ENCODE data around the gene HOXA3. TPM values are rescaled to one million over a fixed set of nuclear protein-coding genes. Genes with fewer than 3 reads are reported as not detected.
A peak's percentile ranks its signal among the peaks of the same experiment; 100 is the strongest.

Gene HOXA3
- total RNA-seq, 4 donors from 2014 or later = 5.5 to 19.9 (median 6.2) TPM

DNA sequence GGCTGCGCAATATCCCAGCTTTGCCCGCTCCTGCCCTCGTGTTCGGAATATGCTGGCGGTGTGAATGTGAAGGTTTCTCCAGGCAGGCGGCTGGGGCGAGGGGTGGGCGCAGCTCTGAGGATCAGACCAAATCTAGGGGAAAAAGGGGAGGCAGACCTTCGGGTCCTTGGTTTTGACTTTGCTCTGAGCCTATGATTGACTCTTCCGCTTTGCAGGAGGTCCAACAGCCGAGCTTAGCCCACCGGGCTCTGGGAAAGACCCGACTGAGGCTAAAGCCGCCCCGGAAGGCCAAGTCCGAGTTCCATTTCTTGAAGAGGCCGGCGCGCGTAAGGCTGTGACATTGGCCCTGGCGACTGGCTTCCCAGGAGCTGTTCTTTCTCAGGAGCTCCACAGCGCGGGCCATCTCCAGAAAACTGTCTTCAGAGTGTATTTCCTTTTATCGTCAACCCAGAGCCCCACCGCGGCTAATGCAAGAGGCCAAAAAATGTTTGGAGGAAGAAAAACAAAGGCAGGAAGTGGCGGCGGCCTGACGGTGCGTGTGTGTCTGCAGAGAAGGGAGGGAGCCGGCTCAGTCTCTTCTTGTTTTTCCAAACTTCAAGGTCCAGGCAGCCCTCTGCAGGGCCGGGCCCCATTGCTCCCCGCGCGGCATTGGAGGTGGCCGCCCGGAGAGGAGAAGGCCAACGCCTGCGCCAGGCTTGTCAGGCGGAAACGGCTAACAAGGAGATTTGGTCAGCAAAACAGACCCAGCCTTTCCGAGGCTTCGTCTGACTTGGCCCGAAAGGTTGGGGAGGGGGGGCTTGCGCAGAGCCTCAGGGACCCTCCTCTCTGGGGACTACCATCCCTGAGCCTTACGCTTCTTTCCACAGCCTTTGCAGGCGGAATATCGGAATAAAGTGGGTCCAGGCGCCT lies 36.3 kb upstream of the HOXA3 start:
- H3K4me3 ChIP-seq = peak overlapping the region; percentile 25
- H3K27ac ChIP-seq = no peak overlapping the region
- H3K4me1 ChIP-seq = peaks cover 61% of the 10 kb centered on the region
- peak in 1 of 2 donors; percentile 79 for DNase-seq (ENCODE audit: low spot score in 2 of 2)
- TF ChIP-seq POLR2AphosphoS5 (IDR thresholded peaks at IDR 0.05) = no peak
- no peak for TF ChIP-seq POLR2A (IDR thresholded peaks at IDR 0.05)
- TF ChIP-seq, protein P1, sequence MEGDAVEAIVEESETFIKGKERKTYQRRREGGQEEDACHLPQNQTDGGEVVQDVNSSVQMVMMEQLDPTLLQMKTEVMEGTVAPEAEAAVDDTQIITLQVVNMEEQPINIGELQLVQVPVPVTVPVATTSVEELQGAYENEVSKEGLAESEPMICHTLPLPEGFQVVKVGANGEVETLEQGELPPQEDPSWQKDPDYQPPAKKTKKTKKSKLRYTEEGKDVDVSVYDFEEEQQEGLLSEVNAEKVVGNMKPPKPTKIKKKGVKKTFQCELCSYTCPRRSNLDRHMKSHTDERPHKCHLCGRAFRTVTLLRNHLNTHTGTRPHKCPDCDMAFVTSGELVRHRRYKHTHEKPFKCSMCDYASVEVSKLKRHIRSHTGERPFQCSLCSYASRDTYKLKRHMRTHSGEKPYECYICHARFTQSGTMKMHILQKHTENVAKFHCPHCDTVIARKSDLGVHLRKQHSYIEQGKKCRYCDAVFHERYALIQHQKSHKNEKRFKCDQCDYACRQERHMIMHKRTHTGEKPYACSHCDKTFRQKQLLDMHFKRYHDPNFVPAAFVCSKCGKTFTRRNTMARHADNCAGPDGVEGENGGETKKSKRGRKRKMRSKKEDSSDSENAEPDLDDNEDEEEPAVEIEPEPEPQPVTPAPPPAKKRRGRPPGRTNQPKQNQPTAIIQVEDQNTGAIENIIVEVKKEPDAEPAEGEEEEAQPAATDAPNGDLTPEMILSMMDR (IDR thresholded peaks at IDR 0.05) = no peak
- no peak for TF ChIP-seq EP300 (IDR thresholded peaks at IDR 0.05)
- peaks cover 98% of the 10 kb centered on the region for H3K27me3 ChIP-seq
- H3K36me3 ChIP-seq = no peaks in the 10 kb centered on the region
- H3K9me3 ChIP-seq = no peaks in the 10 kb centered on the region
- WGBS = 38% methylated on average over 46 of the region's 49 CpGs

DNA sequence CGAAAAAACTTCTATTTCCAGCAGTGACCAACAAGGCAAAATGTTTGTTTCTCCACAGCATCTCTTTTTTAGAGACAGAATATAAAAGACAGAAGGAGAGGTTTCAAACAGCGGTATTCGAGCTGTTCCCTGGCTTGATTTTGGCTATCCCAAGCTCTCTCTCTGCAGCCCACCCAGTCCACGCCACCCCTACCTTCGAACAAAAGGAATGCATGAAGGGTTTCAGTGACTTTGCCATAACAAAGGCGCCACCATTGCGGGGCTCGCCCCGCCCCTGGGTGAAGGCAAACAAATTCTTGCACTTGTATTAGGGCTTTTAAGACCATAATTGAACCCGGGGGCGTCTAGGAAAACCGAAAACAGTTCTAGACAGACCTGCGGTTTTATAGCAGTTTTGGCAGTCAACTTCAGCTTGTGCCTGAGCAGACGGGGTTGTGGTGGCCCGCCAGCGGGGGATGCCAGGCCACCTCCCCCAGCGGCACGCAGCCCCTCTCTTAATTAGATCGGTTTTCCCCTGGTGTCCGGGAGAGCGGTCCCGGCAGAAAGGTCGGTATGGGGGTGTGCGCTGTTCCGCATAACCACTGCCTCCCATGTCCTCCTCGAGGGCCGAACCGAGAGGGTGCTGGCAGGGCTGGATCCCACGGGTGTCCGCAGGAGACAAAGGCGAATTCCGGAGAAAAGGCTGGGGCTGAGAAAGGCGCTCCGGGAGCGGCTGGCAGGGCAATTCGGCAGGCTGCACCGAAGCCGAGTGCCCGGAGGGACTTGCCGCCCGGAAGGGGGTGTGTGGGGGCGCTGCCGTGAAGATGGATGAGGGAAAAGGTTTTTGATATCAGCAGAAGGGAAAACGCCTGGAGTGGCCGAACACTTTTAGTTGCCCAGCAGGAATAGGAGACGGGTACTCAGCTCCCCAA lies 35.3 kb upstream of the HOXA3 start:
- Histone ChIP-seq H3K27me3 (peaks cover 98% of the 10 kb centered on the region), H3K27ac (no peak overlapping the region), H3K36me3 (no peaks in the 10 kb centered on the region), H3K4me1 (peaks cover 61% of the 10 kb centered on the region), H3K4me3 (peak overlapping the region; percentile 25), H3K9me3 (no peaks in the 10 kb centered on the region)
- 38% methylated on average over 44 of the region's 46 CpGs for WGBS
- TF ChIP-seq EP300 (IDR thresholded peaks at IDR 0.05) (no peak), POLR2AphosphoS5 (IDR thresholded peaks at IDR 0.05) (no peak), POLR2A (IDR thresholded peaks at IDR 0.05) (no peak)
- TF ChIP-seq, protein P1 (IDR thresholded peaks at IDR 0.05) = no peak
- DNase-seq (ENCODE audit: low spot score in 2 of 2) = peak; percentile 60 to 74

DNA sequence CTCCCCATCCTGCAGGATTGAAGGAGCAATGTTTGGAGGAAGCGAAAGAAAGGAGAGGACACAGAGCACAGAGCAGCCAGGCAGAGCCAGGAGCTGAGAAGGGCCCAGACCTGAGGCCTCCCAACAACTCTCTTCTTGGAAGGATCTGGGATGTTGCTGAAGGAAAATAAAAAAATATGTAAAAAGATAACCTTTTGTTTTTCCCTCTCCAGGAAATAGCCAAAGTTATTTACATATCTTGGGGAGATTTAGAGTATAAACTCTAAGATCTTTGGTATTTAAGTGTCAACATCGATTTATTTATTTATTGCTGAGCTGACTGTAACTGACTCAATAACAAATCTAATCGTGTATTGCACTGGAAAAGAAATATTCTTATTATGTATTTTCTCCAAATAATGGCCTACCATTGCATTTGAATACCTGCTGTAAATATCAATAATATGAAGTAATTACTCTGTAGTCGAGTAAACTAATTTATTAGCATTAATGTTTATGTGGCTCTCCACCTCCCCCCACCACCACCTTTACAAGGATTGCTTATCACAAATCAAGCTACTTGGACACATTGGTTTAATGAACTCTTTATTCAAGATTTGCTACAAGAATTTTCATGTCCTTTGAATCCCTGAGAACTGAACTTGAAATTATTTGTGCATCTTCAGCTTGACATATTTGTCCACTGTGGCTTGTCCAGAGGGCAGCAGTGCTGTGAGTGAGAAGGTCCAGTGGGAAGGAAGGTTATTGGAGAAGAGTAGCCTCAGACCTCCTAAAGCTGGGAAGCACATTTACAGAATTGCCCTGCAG lies 34.5 kb upstream of the HOXA3 start:
- Histone ChIP-seq H3K27me3 (peaks cover 98% of the 10 kb centered on the region), H3K4me3 (no peak overlapping the region), H3K27ac (no peak overlapping the region), H3K9me3 (no peaks in the 10 kb centered on the region), H3K36me3 (no peaks in the 10 kb centered on the region), H3K4me1 (peaks cover 52% of the 10 kb centered on the region)
- TF ChIP-seq POLR2AphosphoS5 (IDR thresholded peaks at IDR 0.05) (no peak), EP300 (IDR thresholded peaks at IDR 0.05) (no peak), POLR2A (IDR thresholded peaks at IDR 0.05) (no peak)
- TF ChIP-seq, protein P1 (IDR thresholded peaks at IDR 0.05) = no peak
- 74% methylated on average over 4 of the region's 4 CpGs for WGBS
- DNase-seq (ENCODE audit: low spot score in 2 of 2) = no peak

DNA sequence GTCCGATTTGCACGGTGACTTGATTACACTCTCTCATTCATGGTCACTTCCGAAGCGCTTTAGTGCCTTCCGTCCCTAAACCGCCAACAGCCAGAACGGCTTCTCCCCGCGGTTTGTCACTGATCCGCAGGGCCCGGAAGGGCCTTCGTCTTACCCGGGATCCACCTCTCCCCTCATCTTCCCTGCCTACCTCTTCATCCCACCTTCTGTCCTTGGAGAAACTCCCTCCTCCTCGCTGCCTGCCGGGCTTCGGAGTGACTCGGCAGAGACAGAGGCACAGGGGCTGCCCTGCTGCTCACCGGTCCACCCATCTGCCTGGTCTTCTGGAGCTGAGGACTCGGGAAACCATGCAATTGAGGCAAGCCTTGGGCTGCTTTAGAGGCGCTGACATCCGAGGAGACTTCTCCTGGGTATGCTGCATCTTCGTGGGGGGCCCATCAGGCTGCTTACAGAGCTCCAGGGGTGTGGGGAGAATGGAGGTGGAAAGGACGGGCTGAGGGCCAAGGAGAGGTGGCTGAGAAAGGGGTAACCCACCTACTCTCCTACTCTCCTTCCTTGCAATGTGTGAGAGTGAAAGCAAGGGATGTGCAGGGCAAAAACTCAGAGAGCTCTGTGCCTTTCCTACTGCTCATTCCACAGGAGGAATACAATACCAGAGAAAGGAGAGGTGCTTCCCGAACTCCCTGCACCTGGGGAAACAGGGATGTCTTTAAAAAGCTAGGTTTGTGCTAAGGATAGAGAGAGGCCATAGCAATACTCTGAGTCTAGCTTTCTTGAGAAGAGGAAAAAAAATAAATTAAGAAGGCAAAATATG lies 33.7 kb upstream of the HOXA3 start:
- Histone ChIP-seq H3K4me1 (peaks cover 52% of the 10 kb centered on the region), H3K36me3 (no peaks in the 10 kb centered on the region), H3K27me3 (peaks cover 98% of the 10 kb centered on the region), H3K4me3 (peak overlapping the region; percentile 66), H3K27ac (peak overlapping the region; percentile 73), H3K9me3 (no peaks in the 10 kb centered on the region)
- WGBS = 38% methylated on average over 24 of the region's 24 CpGs
- TF ChIP-seq EP300 (IDR thresholded peaks at IDR 0.05) = no peak
- no peak for TF ChIP-seq POLR2AphosphoS5 (IDR thresholded peaks at IDR 0.05)
- TF ChIP-seq, protein P1 (IDR thresholded peaks at IDR 0.05) = no peak
- TF ChIP-seq POLR2A (IDR thresholded peaks at IDR 0.05) = no peak
- DNase-seq (ENCODE audit: low spot score in 2 of 2) = peak; percentile 62 to 81
